CD14-positive monocyte (primary cell): ENCODE results near the gene ACTR5. TPM values are rescaled to one million over a fixed set of nuclear protein-coding genes. Genes with fewer than 3 reads are reported as not detected.

Source experiments
- DNase-seq, 3 donors: peaks; one replicate each; pipeline ENCODE4 v3.0.0-alpha.2; 2011 to 2022
- H2AFZ ChIP-seq: 2 replicates; pipeline ENCODE4 v1.6.0; 2012; ENCODE audit warnings: mild to moderate bottlenecking, low read depth, low read length, inconsistent platforms; ENCODE audit not compliant: insufficient read depth, poor library complexity, severe bottlenecking
- H3K27ac ChIP-seq, 2 donors: 1 replicate in 1 of 2; 2 replicates in 1 of 2; pipeline ENCODE4 v1.5.1; 2012 to 2013; ENCODE audit warnings: low read length in 2 of 2, control low read depth in 1 of 2, inconsistent platforms in 1 of 2, low read depth in 1 of 2, mild to moderate bottlenecking in 1 of 2
- H3K27me3 ChIP-seq, 2 donors: one replicate each; pipeline versions ENCODE4 v1.6.0 to v1.6.1; 2011 to 2013; ENCODE audit warnings: low read length in 2 of 2; ENCODE audit not compliant: control insufficient read depth in 2 of 2, insufficient read depth in 2 of 2
- H3K36me3 ChIP-seq, 2 donors: replicated peaks in 1 of 2; 1 replicate in 1 of 2; 2 replicates in 1 of 2; pipeline versions ENCODE4 v1.5.1 to v1.6.1; 2012 to 2013; ENCODE audit warnings: low read length in 2 of 2, control low read depth in 1 of 2, inconsistent platforms in 1 of 2, mild to moderate bottlenecking in 1 of 2; ENCODE audit not compliant: insufficient read depth in 2 of 2, control insufficient read depth in 1 of 2
- H3K4me1 ChIP-seq, 2 donors: 1 replicate in 1 of 2; 2 replicates in 1 of 2; pipeline versions ENCODE4 v1.5.1 to v1.6.1; 2012 to 2013; ENCODE audit warnings: low read length in 2 of 2, control low read depth in 1 of 2, inconsistent platforms in 1 of 2, mild to moderate bottlenecking in 1 of 2, moderate library complexity in 1 of 2; ENCODE audit not compliant: insufficient read depth in 2 of 2, control insufficient read depth in 1 of 2
- H3K4me2 ChIP-seq: replicated peaks from 2 replicates; pipeline ENCODE3; 2012; ENCODE audit warnings: low read length, moderate library complexity, mild to moderate bottlenecking; ENCODE audit not compliant: poor library complexity, severe bottlenecking; ENCODE audit errors: extremely low read depth
- H3K4me3 ChIP-seq, 3 experiments: fragments of 200-600 bp in 1 of 3; sonication (generic) in 1 of 3; replicated peaks in 1 of 3; 1 replicate in 2 of 3; 2 replicates in 1 of 3; pipeline ENCODE4 v1.5.1; 2011 to 2013; ENCODE audit warnings: low read length in 3 of 3, mild to moderate bottlenecking in 3 of 3, control low read depth in 2 of 3, low read depth in 2 of 3, inconsistent platforms in 1 of 3, moderate library complexity in 1 of 3
- H3K79me2 ChIP-seq: 2 replicates; pipeline ENCODE4 v1.6.0; 2012; ENCODE audit warnings: mild to moderate bottlenecking, control low read depth, inconsistent platforms, low read length, moderate library complexity; ENCODE audit not compliant: insufficient read depth
- H3K9ac ChIP-seq: 2 replicates; pipeline ENCODE4 v1.6.0; 2017; ENCODE audit warnings: low read length, mild to moderate bottlenecking; ENCODE audit not compliant: insufficient read depth, poor library complexity, severe bottlenecking
- H3K9me3 ChIP-seq, 2 donors: replicated peaks in 1 of 2; 1 replicate in 1 of 2; 2 replicates in 1 of 2; pipeline versions ENCODE4 v1.5.1 to v1.6.1; 2012 to 2013; ENCODE audit warnings: low read length in 2 of 2, control low read depth in 1 of 2; ENCODE audit not compliant: control insufficient read depth in 1 of 2, insufficient read depth in 1 of 2
- H4K20me1 ChIP-seq: 2 replicates; pipeline ENCODE4 v1.6.0; 2012; ENCODE audit warnings: mild to moderate bottlenecking, low read length, control low read depth, moderate library complexity; ENCODE audit not compliant: insufficient read depth
- H3K27ac Mint-ChIP-seq, 7 donors: one replicate each; pipeline ENCODE4 v1.8.0; 2020; ENCODE audit warnings: mild to moderate bottlenecking in 7 of 7, mixed read lengths in 7 of 7, moderate library complexity in 6 of 7, inconsistent platforms in 2 of 7
- H3K27me3 Mint-ChIP-seq, 3 donors: one replicate each; pipeline ENCODE4 v1.8.0; 2021 to 2022; ENCODE audit warnings: low read depth in 3 of 3, mild to moderate bottlenecking in 3 of 3, mixed read lengths in 3 of 3, moderate library complexity in 3 of 3, inconsistent platforms in 1 of 3
- H3K36me3 Mint-ChIP-seq, 2 donors: one replicate each; pipeline ENCODE4 v1.8.0; 2020; ENCODE audit warnings: mixed read lengths in 2 of 2, inconsistent platforms in 1 of 2, mild to moderate bottlenecking in 1 of 2
- H3K4me1 Mint-ChIP-seq: one replicate; pipeline ENCODE4 v1.8.0; 2020; ENCODE audit warnings: mild to moderate bottlenecking, mixed read lengths
- H3K4me3 Mint-ChIP-seq, 2 donors: one replicate each; pipeline ENCODE4 v1.8.0; 2020; ENCODE audit warnings: mild to moderate bottlenecking in 2 of 2, mixed read lengths in 2 of 2, moderate library complexity in 1 of 2
- H3K9me3 Mint-ChIP-seq, 7 donors: one replicate each; pipeline ENCODE4 v1.8.0; 2020 to 2022; ENCODE audit warnings: mixed read lengths in 7 of 7, mild to moderate bottlenecking in 6 of 7, moderate library complexity in 6 of 7, inconsistent platforms in 2 of 7
- CTCF ChIP-seq: fragments of 200-600 bp; IDR thresholded peaks from one replicate; pipeline ENCODE4 v1.8.0; 2022; ENCODE audit warnings: antibody characterized with exemption, mild to moderate bottlenecking
- WGBS: methylation state at CpG from one replicate; pipeline ENCODE4 v1.1.5; 2013; ENCODE audit warnings: missing lambda C conversion rate; ENCODE audit not compliant: insufficient coverage; 5-methylcytosine and 5-hydroxymethylcytosine counted together
- intact Hi-C, 2 donors: fragments of 100-400 bp; cut with micrococcal nuclease; formaldehyde crosslinking; loops; one replicate each; pipeline versions ENCODE4 v1.15.0 to v1.15.1; 2023
- polyA plus RNA-seq, 3 donors: library from polyadenylated mRNA; depleted of rRNA in 1 of 3; unstranded in 2 of 3; stranded (reverse) in 1 of 3; fragments of 300-500 nt in 2 of 3; fragments of >200 nt in 1 of 3; fragmentation: Illumina TruSeq in 2 of 3; gene quantifications; 1 replicate in 2 of 3; 2 replicates in 1 of 3; pipeline ENCODE4 v1.2.3, GENCODE V29; 2012 to 2021

Gene ACTR5
- polyA plus RNA-seq, 3 donors, result 6.6 to 15.6 (median 7.3) TPM

GRCh38 chr20:38726804-38727606 is 21.3 kb upstream of the ACTR5 start:
- H3K9ac ChIP-seq, result no peak overlapping the region
- H3K4me2 ChIP-seq, result no peak overlapping the region
- no peak overlapping the region for H3K27ac ChIP-seq

More at GRCh38 chr20:38726804-38727606, 21.3 kb upstream of the ACTR5 start:
- H3K36me3 ChIP-seq, result no peaks in the 10 kb centered on the region
- peaks cover 5 to 70% of the 10 kb centered on the region in 2 donors for H3K9me3 ChIP-seq
- H3K27me3 ChIP-seq, result peaks cover 79 to 98% of the 10 kb centered on the region in 2 donors
- H4K20me1 ChIP-seq, result no peaks in the 10 kb centered on the region
- no peak overlapping the region for H3K4me3 ChIP-seq
- H3K4me3 Mint-ChIP-seq, result peak overlapping the region in 1 of 2 donors; percentile 88
- H3K4me1 Mint-ChIP-seq, result peaks cover 58% of the 10 kb centered on the region
- H3K4me1 ChIP-seq, result peaks cover 11 to 12% of the 10 kb centered on the region in 2 donors
- no peak for DNase-seq
- 2% methylated on average over 43 of the region's 43 CpGs for whole genome bisulfite sequencing
- intact Hi-C loops, result no loop called here
- H2AFZ ChIP-seq, result no peak overlapping the region
- peaks cover 3 to 25% of the 10 kb centered on the region in 2 donors for H3K36me3 Mint-ChIP-seq
- peaks cover 0 to 50% (median 21%) of the 10 kb centered on the region in 7 donors for H3K9me3 Mint-ChIP-seq
- no peaks in the 10 kb centered on the region for H3K79me2 ChIP-seq
- peak overlapping the region in 1 of 7 donors; percentile 2 for H3K27ac Mint-ChIP-seq
- TF ChIP-seq CTCF, result no peak
- peaks cover 92 to 99% (median 99%) of the 10 kb centered on the region in 3 donors for H3K27me3 Mint-ChIP-seq
